ENCODE measurements around the gene CD48.

The CD48 gene

GRCh38 chr1:160631983-160632625 lies 79.5 kb downstream of the CD48 start:
- DNase-seq (ENCODE audit: low spot score): no peak

DNA sequence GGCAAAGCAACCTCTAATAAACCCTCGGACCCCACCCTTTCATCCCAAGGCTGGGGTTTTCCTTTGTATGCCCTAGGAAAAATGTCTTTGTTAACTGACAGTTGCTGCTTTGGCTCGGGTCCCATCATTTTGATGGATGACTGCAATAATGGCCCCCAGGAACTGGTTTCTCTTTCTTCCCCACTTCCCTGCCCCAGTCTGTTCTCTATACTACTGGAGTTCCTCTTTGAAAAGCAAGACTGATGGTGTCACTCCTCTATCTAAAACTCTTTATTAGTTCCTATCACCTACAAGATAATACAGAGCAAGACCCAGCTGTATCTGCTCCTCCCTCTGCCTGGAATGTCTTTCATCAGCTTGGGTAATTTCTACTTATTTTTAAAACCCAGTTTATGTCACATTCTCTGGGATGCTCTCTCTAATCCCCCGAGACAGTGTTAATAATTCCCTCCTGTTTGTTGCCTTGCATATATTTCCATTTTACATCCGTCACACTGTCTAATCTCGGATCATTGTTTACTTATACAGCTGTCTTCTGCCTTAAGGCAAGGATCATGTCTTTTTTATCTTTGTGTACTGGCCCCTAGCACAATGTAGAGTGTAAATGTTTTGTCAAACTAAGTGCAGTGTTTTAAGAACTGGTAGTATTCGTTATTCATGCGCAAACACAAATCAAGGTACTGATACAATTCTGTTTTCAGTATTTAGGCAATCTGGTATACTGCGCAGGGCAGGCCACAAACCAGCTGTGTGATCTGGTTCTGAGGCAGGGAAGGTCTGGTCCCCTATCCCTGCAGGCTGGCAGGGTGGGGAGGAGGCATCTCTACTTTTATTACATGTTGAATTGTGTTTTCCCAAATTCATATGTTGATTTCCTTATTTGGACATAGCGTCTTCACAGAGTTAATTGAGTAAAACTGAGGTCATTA lies 80.8 kb downstream of the CD48 start:
- DNase-seq (ENCODE audit: low spot score): no peak

DNA sequence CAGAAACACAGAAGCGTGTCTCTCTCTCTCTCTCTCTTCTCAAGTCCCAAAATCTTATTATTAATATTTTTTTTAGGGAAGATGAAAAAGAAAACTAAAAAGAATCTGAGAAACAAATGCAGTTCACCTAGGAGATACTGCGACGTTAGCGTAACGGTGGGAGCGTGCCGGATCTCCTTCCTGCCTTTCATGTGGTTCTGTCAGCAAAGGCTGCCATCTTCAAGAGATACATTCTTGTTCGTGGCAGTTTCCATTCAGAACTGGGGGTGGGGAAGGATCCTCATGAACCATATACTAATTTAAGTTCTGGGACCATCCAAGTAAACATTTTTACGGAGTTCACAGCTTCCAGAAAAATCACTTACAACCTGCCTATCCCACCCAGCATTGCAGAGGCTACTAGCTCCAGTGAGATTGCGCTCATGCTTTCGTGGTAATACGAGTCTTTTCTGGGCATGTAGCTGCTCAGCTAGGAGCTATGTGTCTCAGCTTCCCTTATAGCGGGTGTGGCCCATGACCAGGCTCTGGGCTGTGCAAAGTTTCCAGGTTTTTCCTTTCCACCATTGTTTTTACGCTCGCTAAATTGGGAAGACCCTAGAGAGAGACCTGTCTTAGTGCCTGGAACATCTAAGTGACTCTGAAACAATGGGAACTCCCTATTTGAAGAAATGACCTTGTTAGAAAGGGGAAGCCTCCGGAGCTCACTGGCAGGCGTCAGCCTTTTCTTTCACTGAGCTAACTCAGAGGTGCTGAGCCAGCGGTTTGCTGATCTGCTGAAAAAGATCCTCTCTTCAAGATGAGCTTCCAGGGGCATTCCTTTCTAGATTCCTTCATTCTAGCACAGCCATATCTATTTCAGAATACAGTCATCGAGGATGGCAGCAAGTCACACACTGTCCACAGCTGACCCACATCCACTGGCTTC lies 82.1 kb downstream of the CD48 start:
- DNase-seq (ENCODE audit: low spot score): no peak

GRCh38 chr1:160628799-160629263 lies 82.8 kb downstream of the CD48 start:
- no peak for DNase-seq (ENCODE audit: low spot score)

Data from kidney tubule cell (primary cell).